ENCODE data around the gene NTM. TPM values are rescaled to one million over a fixed set of nuclear protein-coding genes. Genes with fewer than 3 reads are reported as not detected.

NTM gene
- total and polyA plus RNA-seq, 2 donors (not counting 3 experiments of a cell fraction or from before 2014, with no cell fraction given), result 1.00 to 1.1 TPM

GRCh38 chr11:131592152-131592551 lies 221.7 kb downstream of the NTM start:
- no peaks in the 10 kb centered on the region for H3K9me1 ChIP-seq (replicated peaks; ENCODE audit: control insufficient read depth, extremely low read depth, insufficient read depth, low read length)
- DNase-seq (ENCODE audit: low read depth, low spot score) (no peak), FAIRE-seq (no peak)
- no peaks in the 10 kb centered on the region for H4K20me1 ChIP-seq (replicated peaks; ENCODE audit: control insufficient read depth, extremely low read depth, insufficient read depth, low read length)
- no peaks in the 10 kb centered on the region for H3K9me3 ChIP-seq (replicated peaks; ENCODE audit: control insufficient read depth, insufficient read depth, low read length)
- H3K4me2 ChIP-seq (ENCODE audit: insufficient read depth, low read length), result no peak overlapping the region
- intact Hi-C loops (cut with micrococcal nuclease), result no loop called here
- H3K36me3 ChIP-seq (ENCODE audit: control insufficient read depth in 2 of 2, extremely low read depth in 1 of 2, insufficient read depth in 2 of 2, low read length in 2 of 2), result no peaks in the 10 kb centered on the region
- H3K79me2 ChIP-seq (ENCODE audit: control insufficient read depth, insufficient read depth, low read length), result no peaks in the 10 kb centered on the region
- no peaks in the 10 kb centered on the region for H3K4me1 ChIP-seq (ENCODE audit: control insufficient read depth, extremely low read depth, insufficient read depth, low read length)
- no TSS peak for BruUV-seq (replicated peaks)
- dilution Hi-C loops (cut with MboI; ENCODE audit: extremely low pct_ligation_motif_present, low sequenced_read_pairs), result no loop called here
- H3K27me3 ChIP-seq (ENCODE audit: control insufficient read depth in 2 of 2, insufficient read depth in 2 of 2, low read length in 2 of 2), result no peaks in the 10 kb centered on the region
- H3K4me3 ChIP-seq (replicated peaks in 1 of 3; ENCODE audit: insufficient read depth in 1 of 3, low read depth in 1 of 3, low read length in 3 of 3), result no peak overlapping the region
- ChIA-PET POLR2A (no interaction called here), CTCF (interaction anchor here (0.6 kb wide), 1 partner anchor 781 kb away, joined by 3 read pairs; no protein-coding TSS in a partner anchor)
- no peak overlapping the region for H3K27ac ChIP-seq (ENCODE audit: insufficient read depth, low read depth, low read length)
- TF ChIP-seq FOS (IDR thresholded peaks at IDR 0.05; ENCODE audit: borderline replicate concordance, insufficient read depth, low read length), result no peak
- TF ChIP-seq MYC (IDR thresholded peaks at IDR 0.05; ENCODE audit: low read depth, low read length), result no peak
- no peak for TF ChIP-seq POLR2A (IDR thresholded peaks at IDR 0.05; ENCODE audit: low read depth, low read length)
- no peak for TF ChIP-seq POLR2AphosphoS5 (IDR thresholded peaks at IDR 0.05; ENCODE audit: insufficient read depth, low read depth, low read length)
- no peak for TF ChIP-seq CTCF (IDR thresholded peaks at IDR 0.05; ENCODE audit: extremely low read depth in 1 of 2, insufficient read depth in 1 of 2, low read depth in 1 of 2, low read length in 2 of 2)
- no peak for TF ChIP-seq EZH2 (IDR thresholded peaks at IDR 0.05; ENCODE audit: borderline replicate concordance, low read depth, low read length, severe bottlenecking)
- TF ChIP-seq MAX (IDR thresholded peaks at IDR 0.05; ENCODE audit: insufficient read depth, insufficient read length), result no peak
- no peak for TF ChIP-seq JUN (IDR thresholded peaks at IDR 0.05; ENCODE audit: borderline replicate concordance, insufficient read depth, insufficient read length, low read depth)
- no peak for TF ChIP-seq GATA2 (IDR thresholded peaks at IDR 0.05; ENCODE audit: insufficient read depth, insufficient read length, low read depth, low read length)
- H3K9ac ChIP-seq (replicated peaks; ENCODE audit: extremely low read depth, insufficient read depth, low read length), result no peak overlapping the region
- no peak overlapping the region for H2AFZ ChIP-seq (ENCODE audit: low read depth, low read length)

Data from endothelial cell of umbilical vein (primary cell).